K562 (cell line): ENCODE results near the gene PLD1. TPM values are rescaled to one million over a fixed set of nuclear protein-coding genes. Genes with fewer than 3 reads are reported as not detected.

ENCODE experiments used
- ARNT ChIP-seq, 2 experiments: fragments of 450-650 bp; IDR thresholded peaks; 2 replicates each; pipeline ENCODE4 v1.6.1; 2016; ENCODE audit warnings: mild to moderate bottlenecking in 1 of 2
- ASH1L ChIP-seq: fragments of 450-650 bp; IDR thresholded peaks from 2 replicates; pipeline ENCODE4 v1.6.1; 2018; ENCODE audit warnings: borderline replicate concordance, mild to moderate bottlenecking, low read depth; ENCODE audit not compliant: partially characterized antibody
- BRCA1 ChIP-seq, 2 experiments: fragments of 450-650 bp in 1 of 2; sonication (generic) in 1 of 2; formaldehyde crosslinking in 1 of 2; IDR thresholded peaks; 2 replicates each; pipeline versions ENCODE4 v1.5.0 to v1.6.1; 2017 to 2020; ENCODE audit warnings: mild to moderate bottlenecking in 1 of 2, missing genetic modification reagents in 1 of 2
- COPS2 ChIP-seq: fragments of 450-650 bp; conservative IDR thresholded peaks from 2 replicates; pipeline ENCODE4 v1.6.1; 2016; ENCODE audit warnings: mild to moderate bottlenecking, moderate library complexity
- DDX20 ChIP-seq: fragments of 450-650 bp; IDR thresholded peaks from 2 replicates; pipeline ENCODE4 v1.6.1; 2016; ENCODE audit warnings: missing genetic modification characterization, low read depth, mild to moderate bottlenecking, missing compliant biosample characterization, moderate library complexity
- ELK3 ChIP-seq: fragments of 450-650 bp; formaldehyde crosslinking; IDR thresholded peaks from 2 replicates; pipeline ENCODE4 v1.4.0; 2020; ENCODE audit warnings: mild to moderate bottlenecking
- GATAD2A ChIP-seq: fragments of 450-650 bp; IDR thresholded peaks from 2 replicates; pipeline ENCODE4 v1.6.1; 2017
- HOXB6 ChIP-seq: fragments of 250-450 bp; sonication (Bioruptor Pico); IDR thresholded peaks from 2 replicates; pipeline ENCODE4 v1.5.1; 2022; ENCODE audit warnings: mild to moderate bottlenecking, borderline replicate concordance
- PML ChIP-seq: IDR thresholded peaks from 2 replicates; pipeline ENCODE4 v1.6.1; 2012; ENCODE audit warnings: low read length, inconsistent platforms
- PPARD ChIP-seq: fragments of 250-450 bp; sonication (Bioruptor Pico); IDR thresholded peaks from 2 replicates; pipeline ENCODE4 v1.8.0; 2022; ENCODE audit warnings: inconsistent platforms, mild to moderate bottlenecking, moderate library complexity
- PTRF ChIP-seq: fragments of 450-650 bp; IDR thresholded peaks from 2 replicates; pipeline ENCODE4 v1.6.1; 2016; ENCODE audit warnings: mild to moderate bottlenecking, missing genetic modification characterization, missing compliant biosample characterization
- PYGO2 ChIP-seq: fragments of 450-650 bp; IDR thresholded peaks from 2 replicates; pipeline ENCODE4 v1.6.1; 2016; ENCODE audit warnings: mild to moderate bottlenecking, missing genetic modification characterization, moderate library complexity, missing compliant biosample characterization
- RB1 ChIP-seq: fragments of 450-650 bp; IDR thresholded peaks from 2 replicates; pipeline ENCODE4 v1.6.1; 2017; ENCODE audit warnings: low read depth, mild to moderate bottlenecking
- SIN3B ChIP-seq: fragments of 450-650 bp; IDR thresholded peaks from 2 replicates; pipeline ENCODE4 v1.6.1; 2017; ENCODE audit warnings: low read depth, mild to moderate bottlenecking, moderate library complexity
- SMARCA4 ChIP-seq: fragments of 450-650 bp; IDR thresholded peaks from 2 replicates; pipeline ENCODE4 v1.6.1; 2016
- SRSF7 ChIP-seq: fragments of 200-400 bp; formaldehyde crosslinking; optimal IDR thresholded peaks from 2 replicates; pipeline ENCODE3; 2017; ENCODE audit warnings: mild to moderate bottlenecking, low read depth, low read length
- TEAD1 ChIP-seq, 2 experiments: fragments of 450-650 bp in 1 of 2; sonication (generic) in 1 of 2; formaldehyde crosslinking; IDR thresholded peaks; 2 replicates each; pipeline versions ENCODE4 v1.4.0 to v1.8.0; 2020 to 2022; ENCODE audit warnings: mild to moderate bottlenecking in 2 of 2, missing genetic modification reagents in 1 of 2
- TGIF2 ChIP-seq: sonication (generic); formaldehyde crosslinking; IDR thresholded peaks from 2 replicates; pipeline ENCODE4 v1.8.1; 2022; ENCODE audit warnings: mild to moderate bottlenecking, missing genetic modification reagents, moderate library complexity
- ZC3H8 ChIP-seq: fragments of 450-650 bp; IDR thresholded peaks from 2 replicates; pipeline ENCODE4 v1.6.1; 2017
- ZFP91 ChIP-seq: sonication (generic); formaldehyde crosslinking; IDR thresholded peaks from 2 replicates; pipeline ENCODE4 v1.8.0; 2022; ENCODE audit warnings: mild to moderate bottlenecking, missing genetic modification reagents
- ZNF785 ChIP-seq: fragments of 250-450 bp; sonication (Bioruptor Pico); IDR thresholded peaks from 2 replicates; pipeline ENCODE4 v1.4.0; 2020; ENCODE audit warnings: mild to moderate bottlenecking
- polyA plus RNA-seq, 8 experiments: library from polyadenylated mRNA; depleted of rRNA in 4 of 8; stranded (reverse) in 5 of 8; unstranded in 3 of 8; fragments of >200 nt; fragmentation: Nextera tagmentation in 2 of 8; fragmentation: Illumina TruSeq in 1 of 8; extraction: Ambion mirVana in 2 of 8; extraction: Trizol in 1 of 8; gene quantifications; 2 replicates each; pipeline versions ENCODE4 v1.2.1 to v1.2.3, GENCODE V29; 2011 to 2014; ENCODE audit warnings: inconsistent platforms in 1 of 8, missing spikeins in 1 of 8
- total RNA-seq, 7 experiments: library from RNA; depleted of rRNA in 6 of 7; stranded (reverse); fragments of >200 nt in 6 of 7; fragmentation: Illumina TruSeq in 2 of 7; extraction: Trizol in 2 of 7; gene quantifications; 2 replicates each; pipeline versions ENCODE4 v1.2.1 to v1.2.3, GENCODE V29; 2011 to 2021; ENCODE audit warnings: low replicate concordance in 1 of 7
- TF ChIP-seq, protein P1 (sequence below): fragments of 450-650 bp; IDR thresholded peaks from 2 replicates; pipeline ENCODE4 v1.6.1; 2016; ENCODE audit warnings: low read depth, mild to moderate bottlenecking, moderate library complexity
- TF ChIP-seq, protein P2 (sequence below): sonication (generic); formaldehyde crosslinking; IDR thresholded peaks from 2 replicates; pipeline ENCODE4 v1.8.1; 2023; ENCODE audit warnings: mild to moderate bottlenecking, missing genetic modification reagents

The PLD1 gene
- total and polyA plus RNA-seq, 9 of the 15 experiments (the other 6 are each of a cell fraction or from before 2014, with no cell fraction given), result 8.4 to 26.1 (median 18.6) TPM

GRCh38 chr3:171813897-171814460, 3.7 kb upstream of the PLD1 start (continued):
- TF ChIP-seq ZFP91 (CRISPR knock-in tag) (no peak), TEAD1 (CRISPR knock-in tag; IDR thresholded peaks at IDR 0.05) (peak in 1 of 2 experiments; percentile 88; a peak in 2 of 4 replicates), SIN3B (no peak), TGIF2 (CRISPR knock-in tag) (no peak), GATAD2A (no peak), ASH1L (no peak), ARNT (IDR thresholded peaks at IDR 0.05) (peak; percentile 27 to 52; a peak in 1 of 4 replicates), ZNF785 (no peak), BRCA1 (IDR thresholded peaks at IDR 0.05) (no peak), BRCA1 (CRISPR knock-in tag; IDR thresholded peaks at IDR 0.05) (no peak), RB1 (no peak), PPARD (no peak), HOXB6 (no peak), DDX20 (tag) (no peak; the same call in 1 of the 2 replicates), COPS2 (no peak), SRSF7 (no peak), ZC3H8 (no peak), PML (no peak), SMARCA4 (peak; percentile 77), PTRF (tag) (no peak), ELK3 (CRISPR knock-in tag) (no peak), PYGO2 (tag) (no peak)
- TF ChIP-seq, protein P1, sequence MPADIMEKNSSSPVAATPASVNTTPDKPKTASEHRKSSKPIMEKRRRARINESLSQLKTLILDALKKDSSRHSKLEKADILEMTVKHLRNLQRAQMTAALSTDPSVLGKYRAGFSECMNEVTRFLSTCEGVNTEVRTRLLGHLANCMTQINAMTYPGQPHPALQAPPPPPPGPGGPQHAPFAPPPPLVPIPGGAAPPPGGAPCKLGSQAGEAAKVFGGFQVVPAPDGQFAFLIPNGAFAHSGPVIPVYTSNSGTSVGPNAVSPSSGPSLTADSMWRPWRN, result no peak
- TF ChIP-seq, protein P2, sequence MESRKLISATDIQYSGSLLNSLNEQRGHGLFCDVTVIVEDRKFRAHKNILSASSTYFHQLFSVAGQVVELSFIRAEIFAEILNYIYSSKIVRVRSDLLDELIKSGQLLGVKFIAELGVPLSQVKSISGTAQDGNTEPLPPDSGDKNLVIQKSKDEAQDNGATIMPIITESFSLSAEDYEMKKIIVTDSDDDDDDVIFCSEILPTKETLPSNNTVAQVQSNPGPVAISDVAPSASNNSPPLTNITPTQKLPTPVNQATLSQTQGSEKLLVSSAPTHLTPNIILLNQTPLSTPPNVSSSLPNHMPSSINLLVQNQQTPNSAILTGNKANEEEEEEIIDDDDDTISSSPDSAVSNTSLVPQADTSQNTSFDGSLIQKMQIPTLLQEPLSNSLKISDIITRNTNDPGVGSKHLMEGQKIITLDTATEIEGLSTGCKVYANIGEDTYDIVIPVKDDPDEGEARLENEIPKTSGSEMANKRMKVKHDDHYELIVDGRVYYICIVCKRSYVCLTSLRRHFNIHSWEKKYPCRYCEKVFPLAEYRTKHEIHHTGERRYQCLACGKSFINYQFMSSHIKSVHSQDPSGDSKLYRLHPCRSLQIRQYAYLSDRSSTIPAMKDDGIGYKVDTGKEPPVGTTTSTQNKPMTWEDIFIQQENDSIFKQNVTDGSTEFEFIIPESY (CRISPR knock-in tag), result peak; percentile 52; the same call in 1 of the 2 replicates
